ENCODE results near the gene CXADR.
"Not testable (repeated sequence)": the region's sequence is repeated elsewhere in the genome, so short reads cannot be mapped to it uniquely, and the experiment has no call there.

CXADR gene

DNA sequence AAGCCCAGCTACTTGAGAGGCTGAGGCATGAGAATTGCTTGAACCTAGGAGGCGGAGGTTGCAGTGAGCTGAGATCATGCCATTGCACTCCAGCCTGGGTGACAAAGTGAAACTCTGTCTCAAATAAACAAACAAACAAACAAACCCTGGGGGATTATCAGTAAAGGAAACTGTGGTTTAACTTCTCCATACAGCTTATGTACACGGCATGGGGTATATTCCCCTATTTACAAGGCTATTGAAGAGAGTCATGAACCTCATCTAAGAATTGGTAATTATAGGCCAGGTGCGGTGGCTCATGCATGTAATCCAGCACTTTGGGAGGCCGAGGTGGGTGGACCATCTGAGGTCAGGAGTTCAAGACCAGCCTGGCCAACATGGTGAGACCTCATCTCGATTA lies 9.9 kb upstream of the CXADR start:
- DNase-seq (ENCODE audit: low spot score), result not testable (repeated sequence)

DNA sequence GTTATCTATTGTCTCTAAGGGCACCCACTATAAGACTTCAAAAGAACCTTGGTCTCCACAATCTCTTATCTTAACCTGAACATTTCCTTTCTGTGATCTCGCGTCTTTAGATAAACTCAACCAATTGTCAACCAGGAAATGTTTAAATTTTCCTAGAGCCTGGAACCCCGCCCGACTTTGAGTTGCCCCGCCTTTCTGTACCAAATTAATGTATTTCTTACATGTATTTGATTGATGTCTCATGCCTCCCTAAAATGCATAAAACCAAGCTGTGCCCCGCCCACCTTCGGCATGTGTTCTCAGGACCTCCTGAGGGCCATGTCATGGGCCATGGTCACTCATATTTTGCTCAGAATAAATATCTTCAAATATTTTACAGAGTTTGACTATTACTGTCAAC lies 5.9 kb upstream of the CXADR start:
- no peak for DNase-seq (ENCODE audit: low spot score)

DNA sequence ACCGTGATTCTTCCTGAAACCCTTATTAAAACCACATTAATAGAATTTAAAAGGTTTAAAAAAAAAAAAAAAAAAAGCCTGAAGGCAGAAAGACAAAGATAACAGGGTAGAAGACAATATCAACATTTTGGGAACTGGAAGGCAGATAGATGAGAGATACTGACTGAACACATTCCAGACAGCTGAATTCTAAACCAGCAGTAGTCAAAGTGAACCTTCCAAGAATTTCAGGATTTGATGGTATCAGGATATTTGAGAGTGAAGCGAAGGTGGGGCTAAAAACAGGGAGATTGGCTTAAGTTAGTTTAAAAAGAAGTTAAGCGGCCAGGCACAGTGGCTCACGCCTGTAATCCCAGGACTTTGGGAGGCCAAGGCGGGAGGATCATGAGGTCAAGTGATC lies 5.3 kb upstream of the CXADR start:
- no peak for DNase-seq (ENCODE audit: low spot score)

DNA sequence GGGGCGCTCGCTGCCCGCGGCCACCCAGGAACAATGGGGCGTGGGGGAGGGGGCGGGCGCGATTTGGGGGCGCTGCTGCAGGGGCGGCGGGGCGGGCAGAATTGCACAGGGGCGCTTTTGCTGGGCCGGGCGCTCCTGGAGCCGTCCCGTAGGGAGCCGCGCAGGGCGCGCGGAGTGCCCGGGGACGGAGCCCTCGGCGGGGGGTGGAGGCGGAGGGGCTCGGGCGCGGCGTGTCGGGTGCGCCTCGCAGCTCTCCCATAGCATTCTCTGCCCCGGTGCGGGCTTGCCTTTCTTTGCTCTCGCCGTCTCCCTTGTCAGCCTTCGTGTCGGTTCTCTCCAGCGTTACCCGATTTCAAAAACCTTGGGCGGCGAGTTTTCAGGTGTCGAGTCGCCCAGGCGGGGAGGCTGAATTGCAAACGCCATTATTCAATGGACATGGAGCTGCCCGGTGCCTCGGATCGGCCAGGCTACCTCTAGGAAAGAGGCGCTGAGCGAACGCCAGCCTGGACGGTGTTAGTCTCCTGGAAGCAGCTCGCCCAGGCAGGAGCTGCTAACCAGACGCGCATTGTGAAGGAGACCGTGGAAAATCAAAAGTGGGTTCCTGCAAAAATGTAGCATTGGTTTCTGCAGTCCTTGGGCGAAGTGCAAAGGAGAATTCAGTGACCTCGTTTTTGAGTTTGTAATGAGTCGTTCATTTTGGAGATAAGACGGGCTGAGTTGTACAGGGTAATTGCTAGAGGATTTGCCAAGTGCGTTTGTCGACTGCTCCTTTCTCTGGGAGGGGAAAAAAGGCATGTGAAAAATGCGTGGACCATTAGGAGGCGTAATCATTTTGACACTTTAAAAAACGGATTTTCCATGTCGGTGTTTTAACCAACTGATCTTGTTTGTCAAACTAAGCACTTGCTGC lies 626 bp downstream of the CXADR start:
- peak; percentile 27 for DNase-seq (ENCODE audit: low spot score)

DNA sequence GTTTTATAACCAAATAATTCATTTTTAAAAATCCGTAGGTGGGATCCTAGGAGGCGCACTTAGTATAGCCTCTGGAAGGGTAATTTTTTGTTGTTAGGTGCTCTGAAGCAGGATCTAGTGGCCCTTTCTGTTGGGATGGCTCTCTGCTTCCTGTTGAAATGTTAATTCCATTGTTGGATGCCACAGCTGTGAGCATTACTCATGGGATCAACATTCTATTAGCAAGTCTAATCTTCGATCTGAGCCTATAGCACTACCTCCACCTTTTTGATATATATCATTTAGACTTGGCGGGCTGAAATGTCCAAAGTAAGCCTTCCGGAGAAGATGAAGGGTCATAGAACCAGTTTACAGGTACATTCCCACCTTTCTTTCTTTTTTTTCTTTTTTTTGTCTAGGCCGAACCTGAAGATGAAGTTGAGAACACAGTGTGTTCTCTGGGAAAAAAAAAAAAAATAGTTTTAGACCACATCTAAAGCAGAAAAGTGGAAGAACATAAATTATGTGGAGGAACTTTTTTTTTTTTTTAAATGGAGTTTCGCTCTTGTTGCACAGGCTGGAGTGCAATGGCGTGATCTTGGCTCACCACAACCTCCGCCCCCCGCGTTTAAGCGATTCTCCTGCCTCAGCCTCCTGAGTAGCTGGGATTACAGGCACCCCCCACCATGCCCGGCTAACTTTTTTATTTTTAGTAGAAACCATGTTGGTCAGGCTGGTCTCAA lies 1.4 kb downstream of the CXADR start:
- peak; percentile 16 for DNase-seq (ENCODE audit: low spot score)

DNA sequence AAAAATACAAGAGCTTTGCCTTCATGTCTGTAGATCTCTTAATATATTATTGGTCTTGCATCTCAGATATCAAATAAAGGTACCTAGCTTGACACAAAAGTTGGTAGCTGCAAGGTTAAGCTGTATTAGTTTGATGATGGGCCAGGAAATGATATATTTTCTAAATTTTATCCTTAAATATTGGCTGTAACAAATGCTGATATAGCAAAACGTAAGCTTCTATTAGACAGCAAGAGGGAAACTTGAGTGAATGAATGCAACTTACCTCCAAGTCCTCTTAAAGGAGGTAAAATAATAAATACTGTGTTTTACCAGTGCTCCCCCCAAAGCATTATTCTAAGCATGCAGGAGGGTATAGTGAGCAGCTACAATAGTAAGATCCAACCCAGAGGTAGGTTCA lies 4.2 kb downstream of the CXADR start:
- not testable (repeated sequence) for DNase-seq (ENCODE audit: low spot score)

DNA sequence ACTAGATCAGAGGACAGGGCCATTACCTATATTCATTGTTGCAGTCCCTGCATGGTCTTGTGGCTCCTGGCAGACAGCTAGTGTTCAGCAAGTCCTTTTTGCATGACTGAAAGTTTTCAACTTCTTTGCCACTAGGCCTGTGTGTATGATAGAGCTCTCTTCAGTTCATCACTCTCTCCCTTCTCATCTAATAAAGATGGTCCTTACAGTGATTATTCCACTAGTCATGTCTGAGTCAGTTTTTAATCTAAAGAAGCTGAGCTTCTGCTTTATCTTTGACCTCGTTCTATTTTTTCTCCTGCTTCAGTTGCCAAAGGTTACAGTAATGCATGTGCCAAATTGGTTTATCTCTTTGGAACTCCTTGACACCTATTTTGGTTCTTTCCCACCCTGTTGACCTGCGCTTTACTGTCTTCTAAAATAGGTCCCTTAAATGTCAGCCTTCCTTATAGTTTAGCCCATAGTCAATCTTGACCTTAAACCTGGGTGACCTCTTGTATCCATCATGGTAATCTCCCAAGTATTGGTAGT lies 6.4 kb downstream of the CXADR start:
- DNase-seq (ENCODE audit: low spot score), result no peak

DNA sequence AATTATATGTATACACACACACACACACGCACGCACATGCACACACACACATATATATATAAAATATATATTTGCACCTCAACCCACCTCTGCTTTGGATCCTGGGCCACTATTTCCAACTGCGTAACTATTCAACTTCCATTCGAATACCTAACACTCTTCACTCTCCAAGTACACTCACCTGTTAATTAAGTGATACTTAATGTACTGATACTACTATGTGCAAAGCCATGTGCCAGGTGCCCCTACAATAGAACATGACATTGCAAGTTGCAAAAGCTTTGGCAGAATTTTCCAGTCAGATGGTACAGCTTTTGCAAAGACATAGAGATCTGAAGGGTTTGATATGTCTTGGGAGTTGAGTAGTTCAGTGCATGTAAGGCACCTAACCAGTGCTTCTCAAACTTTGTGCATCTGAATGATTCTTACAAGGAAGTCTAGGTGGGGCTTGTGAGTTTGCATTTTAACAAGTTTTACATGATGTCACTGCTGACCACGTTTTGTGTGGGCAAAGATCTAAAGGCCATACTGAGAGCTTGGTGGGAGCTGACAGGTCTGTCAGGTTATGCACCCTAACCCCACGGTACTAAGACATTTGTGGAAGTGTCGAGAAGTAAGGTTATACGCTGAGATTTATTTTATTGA lies 7.2 kb downstream of the CXADR start:
- DNase-seq (ENCODE audit: low spot score), result no peak

DNA sequence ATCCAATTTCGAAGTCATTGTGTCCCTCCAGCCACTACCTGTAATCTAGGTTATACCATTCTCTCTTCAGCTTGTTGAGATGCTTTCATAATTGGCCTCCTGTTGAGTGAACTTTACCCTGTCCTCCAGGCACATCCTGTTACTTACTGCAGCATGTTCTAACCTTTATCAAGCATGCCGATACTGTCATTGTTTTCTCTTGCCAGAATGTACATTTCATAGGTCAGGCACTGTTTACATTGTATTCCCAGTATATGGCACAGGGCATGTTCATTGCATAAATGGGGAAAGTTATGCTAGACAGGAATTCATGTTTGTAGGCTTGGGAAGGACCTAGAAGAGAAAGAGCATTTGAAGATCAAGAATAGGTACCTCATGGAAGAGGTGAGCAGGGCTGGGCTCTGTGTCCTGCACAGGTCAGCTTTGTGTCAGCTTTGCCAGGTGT lies 10.2 kb downstream of the CXADR start:
- no peak for DNase-seq (ENCODE audit: low spot score)

DNA sequence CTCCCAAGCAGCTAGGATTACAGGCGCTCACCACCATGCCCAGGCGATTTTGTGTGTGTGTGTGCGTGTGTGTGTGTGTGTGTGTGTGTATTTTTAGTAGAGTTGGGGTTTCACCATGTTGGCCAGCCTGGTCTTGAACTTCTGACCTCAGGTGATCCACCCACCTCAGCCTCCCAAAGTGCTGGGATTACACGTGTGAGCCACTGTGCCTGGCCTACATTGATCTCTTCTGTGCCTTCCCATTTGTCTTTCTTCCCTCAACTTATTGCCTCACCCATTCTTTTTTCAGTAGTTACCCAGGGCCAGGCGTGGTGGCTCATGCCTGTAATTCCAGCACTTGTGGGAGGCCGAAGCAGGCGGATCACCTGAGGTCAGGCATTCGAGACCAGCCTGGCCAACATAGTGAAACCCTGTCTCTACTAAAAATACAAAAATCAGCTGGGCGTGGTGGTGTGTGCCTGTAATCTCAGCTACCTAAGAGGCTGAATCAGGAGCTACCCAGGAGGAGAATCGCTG lies 11.2 kb downstream of the CXADR start:
- not testable (repeated sequence) for DNase-seq (ENCODE audit: low spot score)

DNA sequence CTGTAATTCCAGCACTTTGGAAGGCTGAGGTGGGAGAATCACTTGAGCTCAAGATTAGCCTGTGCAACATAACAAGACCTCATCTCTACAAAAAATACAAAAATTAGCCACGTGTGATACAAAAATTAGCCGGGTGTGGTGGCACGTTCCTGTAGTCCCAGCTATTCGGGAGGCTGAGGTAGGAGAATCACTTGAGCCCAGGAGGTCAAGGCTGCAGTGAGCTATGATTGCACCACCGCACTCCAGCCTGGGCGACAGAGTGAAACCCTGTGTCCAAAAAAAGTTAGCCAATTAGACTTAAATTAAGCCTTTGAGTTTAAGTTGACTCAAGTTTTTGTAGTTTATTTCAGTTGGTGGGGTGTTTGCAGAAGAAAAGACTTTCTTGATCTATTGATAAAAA lies 11.8 kb downstream of the CXADR start:
- DNase-seq (ENCODE audit: low spot score), result no peak

DNA sequence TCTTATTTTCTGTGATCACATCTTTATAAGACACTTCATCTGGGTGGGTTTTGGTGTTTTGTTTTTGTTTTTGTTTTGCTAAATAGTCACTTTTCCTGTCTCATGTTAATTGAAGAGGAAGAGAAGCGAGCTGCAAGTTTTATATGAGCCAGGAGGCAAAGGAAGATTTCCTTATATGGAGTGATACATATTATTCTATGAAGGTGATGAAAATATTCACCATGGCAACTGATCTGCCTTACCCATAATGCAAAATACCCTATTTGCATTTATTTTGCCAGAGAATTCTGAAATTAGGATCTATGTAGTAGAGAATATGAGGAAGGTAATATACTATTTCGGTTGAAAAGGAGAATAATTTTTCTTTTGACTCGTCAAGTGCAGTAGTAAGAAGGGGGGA lies 13.9 kb downstream of the CXADR start:
- DNase-seq (ENCODE audit: low spot score), result no peak

DNA sequence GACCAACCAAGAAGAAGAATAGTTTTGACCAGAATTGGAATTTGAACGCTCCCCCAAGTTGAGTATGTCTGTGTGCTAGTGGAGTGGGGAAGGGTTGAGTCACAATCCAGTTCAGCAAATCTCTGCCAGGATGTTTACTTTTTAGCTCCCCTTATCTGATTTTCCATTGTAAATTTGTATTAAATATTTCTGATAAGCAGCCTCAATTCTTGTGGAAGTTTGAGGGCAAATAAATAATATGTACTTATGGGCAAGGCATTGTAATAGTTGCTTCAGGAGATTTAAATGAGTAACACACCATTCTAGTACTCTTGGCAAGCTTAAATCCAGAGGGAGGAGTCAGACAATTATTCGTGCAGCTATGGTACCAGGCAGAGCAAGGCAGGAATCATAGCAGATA lies 14.4 kb downstream of the CXADR start:
- no peak for DNase-seq (ENCODE audit: low spot score)

DNA sequence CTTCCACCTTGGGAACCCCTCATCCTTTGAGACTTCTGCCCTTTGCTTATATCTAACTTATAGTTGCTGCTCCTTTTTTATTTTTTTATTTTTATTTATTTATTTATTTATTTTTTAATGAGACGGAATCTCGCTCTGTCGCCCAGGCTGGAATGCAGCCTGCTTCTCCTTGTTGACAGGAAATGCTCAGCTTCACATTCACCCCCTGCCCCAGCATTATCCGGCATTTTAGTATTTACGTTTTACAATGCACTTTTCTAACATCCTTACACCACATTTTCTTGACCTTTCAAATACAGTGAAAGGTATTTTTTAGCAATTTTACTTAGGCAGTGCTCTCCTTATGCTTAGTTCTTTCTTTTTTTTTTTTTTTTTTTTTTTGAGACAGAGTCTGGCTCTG lies 14.9 kb downstream of the CXADR start:
- no peak for DNase-seq (ENCODE audit: low spot score)

DNA sequence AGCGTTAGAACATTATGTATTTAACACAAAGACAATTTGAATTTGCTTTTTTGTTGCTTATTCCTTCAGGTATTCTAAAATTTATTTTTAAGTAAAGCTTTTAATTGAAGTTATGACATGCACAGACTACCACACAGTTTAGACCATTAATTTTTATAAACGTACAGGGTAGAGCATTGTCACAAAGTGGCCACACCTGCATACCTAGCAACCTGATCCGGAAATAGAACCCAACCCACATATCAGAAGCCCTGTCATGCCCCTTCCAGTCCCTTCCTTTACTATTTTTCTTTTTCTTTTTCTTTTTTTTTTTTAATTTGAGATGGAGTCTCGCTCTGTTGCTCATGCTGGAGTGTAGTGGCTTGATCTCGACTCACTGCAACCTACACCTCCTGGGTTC lies 16.8 kb downstream of the CXADR start:
- no peak for DNase-seq (ENCODE audit: low spot score)

DNA sequence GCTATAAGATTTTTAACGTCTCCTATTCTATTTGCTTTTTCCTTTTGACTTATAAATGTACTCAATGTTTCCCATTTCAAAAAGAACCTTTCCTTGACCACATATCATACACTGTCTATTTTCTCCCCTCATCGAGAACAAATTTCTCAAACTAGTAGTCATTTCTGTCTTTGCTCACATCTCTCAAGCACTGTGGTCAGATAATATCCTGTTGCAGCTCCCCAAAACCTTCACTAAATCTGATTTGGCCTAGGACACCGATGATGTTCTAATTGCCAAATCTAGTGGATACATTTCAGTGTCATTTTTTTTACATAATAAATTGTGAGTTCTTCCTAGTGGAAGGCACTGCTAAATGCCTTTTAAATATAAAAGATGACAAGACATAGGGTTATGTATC lies 19.4 kb downstream of the CXADR start:
- DNase-seq (ENCODE audit: low spot score), result no peak

DNA sequence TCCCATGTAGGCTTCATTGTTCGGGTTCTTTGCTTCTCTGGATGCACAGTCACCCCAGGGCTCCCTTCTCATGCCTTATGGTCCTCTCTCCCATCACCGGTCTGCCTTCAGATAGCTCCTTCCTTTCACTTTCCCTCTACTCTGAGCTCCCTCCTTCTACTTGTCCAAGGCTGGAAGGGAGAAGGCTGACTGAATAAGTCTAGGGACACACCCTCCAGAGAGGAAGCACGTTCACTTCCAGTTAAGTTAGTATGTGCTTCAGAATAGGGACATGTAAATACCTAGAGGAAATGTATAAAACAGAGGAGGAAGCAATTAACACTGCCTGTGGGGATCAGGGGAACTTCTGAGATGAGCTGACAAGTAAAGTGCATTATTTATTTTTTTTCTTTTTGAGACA lies 23.5 kb downstream of the CXADR start:
- DNase-seq (ENCODE audit: low spot score), result no peak

DNA sequence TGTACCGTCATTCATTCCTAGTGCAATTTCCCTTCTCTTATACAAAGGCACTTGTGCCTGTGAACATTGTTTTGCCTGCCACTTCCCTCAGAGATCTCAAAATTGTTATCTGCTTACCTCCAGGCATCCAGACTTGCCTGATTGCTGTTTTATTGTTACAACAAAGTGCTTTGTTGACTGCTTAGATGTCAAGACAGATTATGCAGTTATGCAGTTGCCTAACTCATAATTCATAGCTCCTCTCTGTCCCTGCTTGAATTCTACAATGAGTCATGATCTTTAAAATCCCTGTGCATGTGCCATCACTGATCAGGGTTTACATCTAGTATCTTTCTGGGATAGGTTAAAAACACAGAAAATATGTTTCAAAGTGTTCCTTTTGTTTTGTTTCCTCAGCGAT lies 24.5 kb downstream of the CXADR start:
- DNase-seq (ENCODE audit: low spot score), result no peak

DNA sequence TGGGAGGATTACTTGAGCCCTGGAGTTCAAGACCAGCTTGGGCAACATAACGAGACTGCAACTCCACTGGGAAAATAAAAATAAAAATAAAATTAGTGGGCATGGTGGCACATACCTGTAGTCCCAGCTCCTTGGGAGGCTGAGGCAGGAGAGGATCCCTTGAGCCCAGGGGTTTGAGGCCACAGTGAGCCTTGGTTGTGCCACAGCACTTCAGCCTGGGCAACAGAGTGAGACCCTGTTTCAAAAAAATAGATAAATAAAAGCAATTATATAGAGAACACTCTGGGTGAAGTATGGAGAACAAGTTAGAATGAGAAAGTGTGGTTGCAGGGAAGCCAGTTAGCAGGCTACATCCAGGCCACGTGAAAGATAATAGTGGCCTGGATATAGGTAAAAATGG lies 25.7 kb downstream of the CXADR start:
- DNase-seq (ENCODE audit: low spot score), result no peak

DNA sequence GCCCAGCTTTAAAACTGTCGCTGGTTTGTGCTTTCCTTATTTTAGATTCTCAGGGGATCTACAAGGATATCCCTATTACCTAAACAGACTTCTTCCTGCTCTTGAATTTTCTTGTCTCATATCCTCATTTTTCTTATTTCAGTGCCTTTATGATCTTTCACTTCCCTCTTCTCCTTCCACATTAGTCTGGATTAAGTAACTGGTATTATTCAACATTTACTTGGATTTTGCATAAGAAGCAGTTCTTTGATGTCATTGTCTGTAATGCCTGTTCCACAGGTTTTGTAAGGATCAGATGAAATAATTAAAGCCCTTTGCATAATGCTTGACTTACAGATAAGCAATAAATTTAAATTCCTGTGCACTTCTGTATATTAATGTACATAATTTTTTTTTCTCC lies 26.5 kb downstream of the CXADR start:
- DNase-seq (ENCODE audit: low spot score), result no peak

DNA sequence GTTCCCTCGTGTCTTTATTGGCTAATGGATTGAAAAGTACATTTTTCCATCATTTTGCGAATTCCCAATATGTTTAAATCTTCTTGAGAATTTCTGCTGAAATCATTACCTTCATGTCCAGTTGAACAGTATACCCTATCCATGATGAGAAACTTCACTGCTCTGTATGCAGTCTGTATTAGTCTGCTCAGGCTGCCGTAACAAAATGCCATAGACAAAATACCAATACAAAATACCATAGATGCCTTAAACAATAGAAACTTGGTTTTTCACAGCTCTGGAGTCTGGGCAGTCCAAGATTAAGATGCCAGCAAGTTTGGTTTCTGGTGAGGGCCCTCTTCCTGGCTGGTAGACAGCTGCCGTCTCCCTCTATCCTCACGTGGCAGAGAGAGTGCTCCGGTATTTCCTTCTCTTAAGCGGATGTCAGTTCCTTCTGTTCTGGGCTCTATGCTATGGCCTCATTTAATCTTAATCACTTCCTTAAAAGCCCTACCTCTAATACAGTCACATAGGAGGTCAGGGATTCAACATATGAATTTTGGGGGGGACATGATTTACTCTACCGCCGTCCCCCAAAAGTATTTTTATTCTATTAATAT lies 27.0 kb downstream of the CXADR start:
- no peak for DNase-seq (ENCODE audit: low spot score)

DNA sequence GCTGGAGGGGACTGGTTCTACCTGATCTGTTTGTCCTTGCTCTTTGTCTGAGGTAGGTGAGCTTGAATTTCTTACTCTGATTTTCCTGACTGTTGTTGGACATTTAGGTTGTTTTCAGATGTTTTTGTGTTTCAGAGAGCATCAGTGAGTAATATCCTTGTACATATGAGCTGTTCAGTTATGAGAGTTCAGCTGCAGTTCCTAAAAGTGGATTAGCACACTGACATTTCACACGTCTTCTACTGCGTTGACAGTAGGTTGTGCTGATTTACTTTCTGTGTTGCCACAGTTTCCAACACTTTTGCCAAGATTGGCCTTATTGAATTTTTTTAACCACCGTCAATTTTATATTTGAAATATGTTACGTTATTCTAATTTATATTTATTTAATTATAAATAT lies 27.7 kb downstream of the CXADR start:
- DNase-seq (ENCODE audit: low spot score), result no peak
